ENCODE results near the gene POGK. TPM values are rescaled to one million over a fixed set of nuclear protein-coding genes. Genes with fewer than 3 reads are reported as not detected.

Gene POGK
- total RNA-seq, 1 experiment from 2014 or later: 47.7 TPM

DNA sequence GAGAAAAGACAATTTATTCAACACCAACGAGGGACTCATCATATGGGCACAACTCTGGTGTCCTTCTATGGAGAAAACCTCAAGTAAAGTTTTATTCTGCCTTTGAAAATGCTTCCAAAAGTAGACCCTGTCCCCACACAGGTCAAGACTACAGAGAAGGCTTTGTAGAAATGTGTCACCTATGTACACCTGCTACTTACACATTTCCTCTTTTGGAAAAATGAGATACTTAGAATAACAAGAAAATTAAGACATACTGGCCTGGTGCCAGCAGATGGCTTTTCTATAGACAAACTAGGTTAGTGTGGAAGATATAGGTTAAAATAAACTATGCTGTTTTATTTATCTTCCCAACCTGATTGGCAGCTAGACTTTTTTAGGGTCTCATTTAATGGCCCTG, 13.6 kb downstream of the POGK start:
- H2BK5ac ChIP-seq (ENCODE audit: insufficient read length, low read length): no peak overlapping the region
- Mint-ChIP-seq H3K27ac (no peak overlapping the region), H3K4me3 (no peak overlapping the region), H3K36me3 (ENCODE audit: insufficient read depth in 1 of 3, low read depth in 3 of 3) (peaks cover 49 to 84% (median 77%) of the 10 kb centered on the region in 3 experiments), H3K27me3 (ENCODE audit: low read depth) (no peaks in the 10 kb centered on the region), H3K4me1 (peaks cover 7 to 10% of the 10 kb centered on the region in 2 experiments), H3K9me3 (no peaks in the 10 kb centered on the region)
- H2BK12ac ChIP-seq (ENCODE audit: insufficient read length, low read depth, low read length): no peak overlapping the region
- H3K4me2 ChIP-seq (ENCODE audit: insufficient read depth, insufficient read length, low read length): no peak overlapping the region
- no peak overlapping the region for H3K14ac ChIP-seq (ENCODE audit: insufficient read depth, low read length)
- H4K5ac ChIP-seq (ENCODE audit: insufficient read length, low read depth, low read length): no peak overlapping the region
- no peak overlapping the region for H3K56ac ChIP-seq (ENCODE audit: insufficient read length, low read depth, low read length)
- H3K23me2 ChIP-seq (ENCODE audit: insufficient read length, low read depth, low read length, poor library complexity, severe bottlenecking): no peaks in the 10 kb centered on the region
- H3K9me3 ChIP-seq (ENCODE audit: control insufficient read depth, low read depth, low read length): no peaks in the 10 kb centered on the region
- no peak overlapping the region for H4K91ac ChIP-seq (ENCODE audit: insufficient read length, low read depth, low read length)
- no peak overlapping the region for H3K4ac ChIP-seq (ENCODE audit: low read depth, low read length)
- H2AK5ac ChIP-seq (ENCODE audit: insufficient read length, low read length): no peak overlapping the region
- H2BK20ac ChIP-seq (ENCODE audit: low read depth, low read length, poor library complexity, severe bottlenecking): no peak overlapping the region
- H2AFZ ChIP-seq (ENCODE audit: low read length): no peak overlapping the region
- H3K23ac ChIP-seq (ENCODE audit: insufficient read length, low read depth, low read length): no peak overlapping the region
- H3K27me3 ChIP-seq (ENCODE audit: insufficient read depth, low read length): no peaks in the 10 kb centered on the region
- WGBS (ENCODE audit: extremely low coverage, insufficient read length, low lambda C conversion rate): no CpG with 5 or more reads among the region's 1 CpG
- no peaks in the 10 kb centered on the region for H3K79me1 ChIP-seq (ENCODE audit: insufficient read depth, low read depth, low read length, poor library complexity, severe bottlenecking)
- H3K79me2 ChIP-seq (ENCODE audit: insufficient read depth, low read length): no peaks in the 10 kb centered on the region
- no peak overlapping the region for H3K9ac ChIP-seq (ENCODE audit: extremely low read depth, insufficient read length, low read length)
- no peak for DNase-seq
- H3T11ph ChIP-seq (ENCODE audit: low read length): no peak overlapping the region
- TF ChIP-seq, protein P1, sequence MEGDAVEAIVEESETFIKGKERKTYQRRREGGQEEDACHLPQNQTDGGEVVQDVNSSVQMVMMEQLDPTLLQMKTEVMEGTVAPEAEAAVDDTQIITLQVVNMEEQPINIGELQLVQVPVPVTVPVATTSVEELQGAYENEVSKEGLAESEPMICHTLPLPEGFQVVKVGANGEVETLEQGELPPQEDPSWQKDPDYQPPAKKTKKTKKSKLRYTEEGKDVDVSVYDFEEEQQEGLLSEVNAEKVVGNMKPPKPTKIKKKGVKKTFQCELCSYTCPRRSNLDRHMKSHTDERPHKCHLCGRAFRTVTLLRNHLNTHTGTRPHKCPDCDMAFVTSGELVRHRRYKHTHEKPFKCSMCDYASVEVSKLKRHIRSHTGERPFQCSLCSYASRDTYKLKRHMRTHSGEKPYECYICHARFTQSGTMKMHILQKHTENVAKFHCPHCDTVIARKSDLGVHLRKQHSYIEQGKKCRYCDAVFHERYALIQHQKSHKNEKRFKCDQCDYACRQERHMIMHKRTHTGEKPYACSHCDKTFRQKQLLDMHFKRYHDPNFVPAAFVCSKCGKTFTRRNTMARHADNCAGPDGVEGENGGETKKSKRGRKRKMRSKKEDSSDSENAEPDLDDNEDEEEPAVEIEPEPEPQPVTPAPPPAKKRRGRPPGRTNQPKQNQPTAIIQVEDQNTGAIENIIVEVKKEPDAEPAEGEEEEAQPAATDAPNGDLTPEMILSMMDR (conservative IDR thresholded peaks at IDR 0.05): no peak
- H3K18ac ChIP-seq (ENCODE audit: insufficient read length, low read depth, low read length): no peak overlapping the region
- no peak overlapping the region for H3K27ac ChIP-seq (ENCODE audit: insufficient read length, low read depth, low read length)
- H3K4me1 ChIP-seq (ENCODE audit: insufficient read depth, low read length): no peaks in the 10 kb centered on the region
- no peak overlapping the region for H4K8ac ChIP-seq (replicated peaks; ENCODE audit: insufficient read length, low read depth, low read length)
- H4K20me1 ChIP-seq (ENCODE audit: control insufficient read depth, insufficient read depth, insufficient read length): no peaks in the 10 kb centered on the region
- H2BK15ac ChIP-seq (ENCODE audit: low read depth, low read length): no peak overlapping the region
- no peak overlapping the region for H2BK120ac ChIP-seq (ENCODE audit: low read depth, low read length, poor library complexity, severe bottlenecking)
